ENCODE measurements around the gene CBLIF.

DNA sequence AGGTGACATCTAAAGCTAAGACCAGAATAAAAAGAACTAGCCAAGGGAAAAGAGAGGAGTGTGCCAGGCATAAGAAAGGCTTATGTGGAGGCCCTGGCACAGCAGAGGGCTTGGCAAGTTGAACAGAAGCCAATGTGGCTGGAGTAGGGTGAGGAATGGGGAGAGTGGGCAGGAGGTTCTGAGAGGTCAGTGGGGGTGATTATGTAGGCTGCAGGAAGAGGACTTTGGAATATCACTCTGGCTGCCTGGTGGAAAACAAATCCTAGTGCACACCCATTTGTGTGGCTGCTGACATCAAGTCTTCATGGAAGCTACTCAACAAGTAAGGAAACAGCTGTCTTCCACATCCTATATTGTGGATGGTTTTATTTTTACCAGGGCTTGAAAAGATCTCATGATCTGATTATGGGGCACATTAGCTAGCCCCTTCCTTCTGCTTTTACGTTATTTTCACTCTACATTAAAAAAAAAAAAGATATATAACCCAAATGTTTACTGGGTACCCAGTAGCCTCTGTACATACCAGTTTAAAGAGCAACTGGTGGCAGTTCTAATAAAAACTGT lies 38.2 kb downstream of the CBLIF start:
- no peak for TF ChIP-seq EZH2 (IDR thresholded peaks at IDR 0.05; ENCODE audit: low read depth)
- TF ChIP-seq, protein P1, sequence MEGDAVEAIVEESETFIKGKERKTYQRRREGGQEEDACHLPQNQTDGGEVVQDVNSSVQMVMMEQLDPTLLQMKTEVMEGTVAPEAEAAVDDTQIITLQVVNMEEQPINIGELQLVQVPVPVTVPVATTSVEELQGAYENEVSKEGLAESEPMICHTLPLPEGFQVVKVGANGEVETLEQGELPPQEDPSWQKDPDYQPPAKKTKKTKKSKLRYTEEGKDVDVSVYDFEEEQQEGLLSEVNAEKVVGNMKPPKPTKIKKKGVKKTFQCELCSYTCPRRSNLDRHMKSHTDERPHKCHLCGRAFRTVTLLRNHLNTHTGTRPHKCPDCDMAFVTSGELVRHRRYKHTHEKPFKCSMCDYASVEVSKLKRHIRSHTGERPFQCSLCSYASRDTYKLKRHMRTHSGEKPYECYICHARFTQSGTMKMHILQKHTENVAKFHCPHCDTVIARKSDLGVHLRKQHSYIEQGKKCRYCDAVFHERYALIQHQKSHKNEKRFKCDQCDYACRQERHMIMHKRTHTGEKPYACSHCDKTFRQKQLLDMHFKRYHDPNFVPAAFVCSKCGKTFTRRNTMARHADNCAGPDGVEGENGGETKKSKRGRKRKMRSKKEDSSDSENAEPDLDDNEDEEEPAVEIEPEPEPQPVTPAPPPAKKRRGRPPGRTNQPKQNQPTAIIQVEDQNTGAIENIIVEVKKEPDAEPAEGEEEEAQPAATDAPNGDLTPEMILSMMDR (conservative IDR thresholded peaks at IDR 0.05) = no peak
